ENCODE data around the gene DSG3.

Gene DSG3

GRCh38 chr18:31403409-31403808, 44.1 kb upstream of the DSG3 start:
- TF ChIP-seq FOXP2 (optimal IDR thresholded peaks at IDR 0.05; ENCODE audit: borderline replicate concordance, extremely low read depth, extremely low read length, insufficient read depth) (no peak), REST (IDR thresholded peaks at IDR 0.05; ENCODE audit: insufficient read depth in 1 of 2, low read depth in 2 of 2, low read length in 2 of 2) (no peak), TAF1 (IDR thresholded peaks at IDR 0.05; ENCODE audit: borderline replicate concordance, insufficient read depth, low read length) (no peak)

- TF ChIP-seq FOXP2 (optimal IDR thresholded peaks at IDR 0.05; ENCODE audit: borderline replicate concordance, extremely low read depth, extremely low read length, insufficient read depth) (no peak), SIN3A (IDR thresholded peaks at IDR 0.05; ENCODE audit: borderline replicate concordance, insufficient read depth, low read length) (no peak), TAF1 (IDR thresholded peaks at IDR 0.05; ENCODE audit: borderline replicate concordance, insufficient read depth, low read length) (no peak), REST (IDR thresholded peaks at IDR 0.05; ENCODE audit: insufficient read depth in 1 of 2, low read depth in 2 of 2, low read length in 2 of 2) (no peak), POLR2AphosphoS5 (IDR thresholded peaks at IDR 0.05; ENCODE audit: low read depth, low read length) (no peak)
Measured at GRCh38 chr18:31407649-31408048, 39.9 kb upstream of the DSG3 start.

- TF ChIP-seq FOXP2 (optimal IDR thresholded peaks at IDR 0.05; ENCODE audit: borderline replicate concordance, extremely low read depth, extremely low read length, insufficient read depth), result no peak
- TF ChIP-seq SIN3A (IDR thresholded peaks at IDR 0.05; ENCODE audit: borderline replicate concordance, insufficient read depth, low read length), result no peak
- TF ChIP-seq REST (IDR thresholded peaks at IDR 0.05; ENCODE audit: insufficient read depth in 1 of 2, low read depth in 2 of 2, low read length in 2 of 2), result no peak
- TF ChIP-seq POLR2AphosphoS5 (IDR thresholded peaks at IDR 0.05; ENCODE audit: low read depth, low read length), result no peak
- TF ChIP-seq TAF1 (IDR thresholded peaks at IDR 0.05; ENCODE audit: borderline replicate concordance, insufficient read depth, low read length), result no peak
Measured at GRCh38 chr18:31409276-31409675, 38.3 kb upstream of the DSG3 start.

GRCh38 chr18:31410716-31411483, 36.6 kb upstream of the DSG3 start:
- TF ChIP-seq TAF1 (IDR thresholded peaks at IDR 0.05; ENCODE audit: borderline replicate concordance, insufficient read depth, low read length), result no peak

- TF ChIP-seq FOXP2 (optimal IDR thresholded peaks at IDR 0.05; ENCODE audit: borderline replicate concordance, extremely low read depth, extremely low read length, insufficient read depth), result no peak
- TF ChIP-seq POLR2AphosphoS5 (IDR thresholded peaks at IDR 0.05; ENCODE audit: low read depth, low read length), result no peak
- TF ChIP-seq TAF1 (IDR thresholded peaks at IDR 0.05; ENCODE audit: borderline replicate concordance, insufficient read depth, low read length), result no peak
- no peak for TF ChIP-seq REST (IDR thresholded peaks at IDR 0.05; ENCODE audit: insufficient read depth in 1 of 2, low read depth in 2 of 2, low read length in 2 of 2)
- no peak for TF ChIP-seq SIN3A (IDR thresholded peaks at IDR 0.05; ENCODE audit: borderline replicate concordance, insufficient read depth, low read length)
Measured at GRCh38 chr18:31413137-31413536, 34.4 kb upstream of the DSG3 start.

Data from PFSK-1 (cell line).